GM18868 (cell line): ENCODE results near the gene ABCA2.

Experiments
- ATAC-seq: cut with Tn5 transposase; IDR thresholded peaks from one replicate; pipeline ENCODE4 v1.9.1; 2021; ENCODE audit warnings: mild to moderate bottlenecking, moderate library complexity; ENCODE audit not compliant: unreplicated experiment

ABCA2 gene

DNA sequence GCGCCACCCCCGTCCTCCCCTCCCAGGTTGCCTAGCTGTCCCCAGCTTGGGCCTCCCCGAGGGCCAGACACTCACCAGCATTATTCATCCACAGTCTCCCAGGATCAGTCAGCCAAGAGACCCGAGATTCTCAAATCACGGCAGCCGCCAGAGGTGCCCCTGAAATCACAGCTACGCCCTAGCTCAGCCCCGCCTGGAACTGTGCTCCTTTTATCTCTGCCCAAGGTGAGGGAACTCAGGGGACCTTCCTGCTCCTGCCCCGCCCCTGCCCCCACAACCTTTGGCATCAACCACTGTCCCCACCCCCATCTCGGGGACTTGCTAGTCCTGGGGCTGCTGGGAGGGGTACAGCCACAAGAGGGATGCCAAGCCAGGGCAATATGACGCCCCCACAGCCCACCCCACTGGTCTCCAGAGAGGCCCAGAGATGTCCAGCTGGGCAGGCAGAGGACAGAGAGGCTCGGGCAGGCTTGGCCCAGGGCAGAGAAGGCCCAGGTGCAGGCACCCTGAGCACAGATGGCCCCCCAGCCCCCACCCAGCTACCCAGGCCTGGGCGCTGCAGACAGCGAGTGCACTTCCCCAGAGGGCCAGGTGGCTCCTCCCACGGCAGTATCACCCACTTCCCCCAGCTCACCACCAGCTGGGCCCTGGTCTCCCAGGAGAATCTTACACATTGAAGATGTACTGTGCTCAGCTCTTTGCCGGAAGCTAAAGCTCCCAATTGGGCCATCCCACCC is 4.0 kb upstream of the ABCA2 start, which contains the start of gene FUT7:
Gene FUT7, minus strand, starts transcription at position 185 of the 737 bp plus-strand sequence. Its CDS starts 97 bp downstream, at position 88.
- ATAC-seq, result no peak

DNA sequence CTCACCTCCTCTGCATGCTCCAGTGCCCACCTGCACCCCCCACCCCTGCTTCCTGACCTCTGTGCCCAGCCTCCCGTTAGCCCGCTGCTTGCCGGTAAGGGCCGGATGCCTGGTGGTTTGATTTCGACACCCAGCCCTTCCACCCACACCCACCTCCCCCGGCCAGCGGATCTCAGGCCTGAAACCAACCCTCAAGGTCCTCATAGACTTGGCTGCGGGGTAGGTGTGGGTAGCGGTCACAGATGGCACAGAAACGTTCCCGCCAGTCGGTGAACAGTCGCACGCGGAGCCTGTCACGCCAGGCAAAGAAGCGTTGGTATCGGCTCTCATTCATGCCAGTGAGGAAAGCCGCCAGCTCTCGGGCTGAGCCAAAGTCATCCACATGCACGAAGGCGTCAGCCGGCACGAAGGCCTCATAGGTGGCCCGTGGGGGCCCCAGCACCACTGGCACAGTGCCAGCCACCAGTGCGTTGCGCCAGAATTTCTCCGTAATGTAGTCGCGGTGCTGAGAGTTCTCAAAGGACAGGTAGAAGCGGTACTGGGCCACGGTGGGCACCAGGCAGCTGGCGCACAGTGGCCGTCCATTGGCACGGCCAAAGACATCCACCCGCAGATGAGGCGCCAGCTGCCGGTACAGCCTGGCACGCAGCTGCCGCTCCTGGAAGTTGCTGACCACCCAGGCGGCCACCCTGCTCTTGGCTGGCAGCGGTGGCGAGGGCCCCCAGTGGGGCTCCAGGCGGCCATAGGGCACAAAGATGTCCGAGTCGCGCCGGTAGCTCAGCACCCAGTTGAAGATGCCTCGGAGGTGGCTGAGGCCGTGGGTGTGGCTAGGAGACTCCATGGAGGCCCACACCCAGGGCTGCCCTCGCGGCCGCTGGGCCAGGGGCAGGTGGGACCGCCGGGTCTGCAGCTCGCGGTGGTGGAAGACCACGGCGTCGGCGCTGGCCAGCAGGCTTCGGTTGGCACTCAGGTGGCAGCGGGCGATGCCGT is 2.8 kb upstream of the ABCA2 start:
- ATAC-seq, result no peak

DNA sequence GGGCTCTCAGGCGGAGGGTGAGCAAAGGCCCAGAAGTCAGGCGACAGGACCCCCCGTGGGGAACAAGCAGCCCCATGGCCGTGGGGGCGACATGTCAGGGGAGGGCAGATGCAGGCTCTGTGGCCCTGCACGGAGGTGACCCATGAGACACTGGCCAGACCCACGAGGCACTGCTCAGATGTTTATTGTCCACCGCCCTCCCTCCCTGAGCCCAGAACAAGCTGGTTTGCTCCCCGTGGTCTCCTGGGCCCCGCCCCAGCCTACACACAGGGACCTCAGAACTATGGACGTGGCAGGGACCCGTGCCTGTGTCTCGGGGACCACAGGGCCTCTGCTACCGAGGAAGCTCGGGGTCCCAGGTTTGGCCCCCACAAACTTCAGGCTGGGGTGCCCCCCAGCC is 2.0 kb upstream of the ABCA2 start:
- ATAC-seq, result no peak

DNA sequence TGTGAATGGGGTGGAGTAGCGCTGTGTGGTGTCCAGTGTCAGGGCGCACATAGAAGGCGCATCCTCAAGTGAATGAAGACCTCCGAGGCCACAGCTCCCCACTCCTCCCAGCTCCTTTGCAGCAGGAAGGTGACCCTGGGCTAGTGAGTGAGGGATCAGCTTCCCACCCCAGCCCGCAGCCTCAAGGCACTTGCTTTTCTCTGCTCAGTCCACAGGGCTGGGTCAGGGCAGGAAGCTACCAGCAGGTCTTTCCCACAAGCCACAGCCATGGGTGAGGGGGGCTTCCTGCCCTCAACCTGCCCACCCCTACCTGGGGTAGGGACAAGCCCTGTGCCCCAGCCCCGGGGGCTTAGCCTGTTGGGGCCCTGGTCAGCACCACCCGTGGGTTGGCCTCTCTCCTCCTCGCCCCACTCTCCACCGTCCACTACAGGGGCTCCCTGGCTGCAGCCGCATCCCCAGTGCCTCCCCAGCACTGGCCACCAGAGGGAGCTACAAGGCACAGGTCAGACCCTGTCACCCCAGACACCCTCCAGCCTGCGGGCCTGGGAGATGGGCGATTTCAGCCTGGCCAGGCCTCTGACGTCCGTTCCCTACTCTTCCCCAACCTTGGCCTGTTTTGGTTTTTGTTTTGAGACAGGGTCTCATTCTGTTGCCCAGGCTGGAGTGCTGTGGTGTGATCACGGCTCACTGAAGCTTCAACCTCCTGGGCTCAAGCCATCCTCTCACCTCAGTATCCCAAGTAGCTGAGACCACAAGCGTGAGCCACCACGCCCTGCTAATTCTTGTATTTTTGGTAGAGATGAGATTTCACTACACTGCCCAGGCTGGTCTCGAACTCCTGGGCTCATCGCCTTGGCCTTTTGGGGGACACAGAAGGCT is 1.3 kb upstream of the ABCA2 start:
- no peak for ATAC-seq

DNA sequence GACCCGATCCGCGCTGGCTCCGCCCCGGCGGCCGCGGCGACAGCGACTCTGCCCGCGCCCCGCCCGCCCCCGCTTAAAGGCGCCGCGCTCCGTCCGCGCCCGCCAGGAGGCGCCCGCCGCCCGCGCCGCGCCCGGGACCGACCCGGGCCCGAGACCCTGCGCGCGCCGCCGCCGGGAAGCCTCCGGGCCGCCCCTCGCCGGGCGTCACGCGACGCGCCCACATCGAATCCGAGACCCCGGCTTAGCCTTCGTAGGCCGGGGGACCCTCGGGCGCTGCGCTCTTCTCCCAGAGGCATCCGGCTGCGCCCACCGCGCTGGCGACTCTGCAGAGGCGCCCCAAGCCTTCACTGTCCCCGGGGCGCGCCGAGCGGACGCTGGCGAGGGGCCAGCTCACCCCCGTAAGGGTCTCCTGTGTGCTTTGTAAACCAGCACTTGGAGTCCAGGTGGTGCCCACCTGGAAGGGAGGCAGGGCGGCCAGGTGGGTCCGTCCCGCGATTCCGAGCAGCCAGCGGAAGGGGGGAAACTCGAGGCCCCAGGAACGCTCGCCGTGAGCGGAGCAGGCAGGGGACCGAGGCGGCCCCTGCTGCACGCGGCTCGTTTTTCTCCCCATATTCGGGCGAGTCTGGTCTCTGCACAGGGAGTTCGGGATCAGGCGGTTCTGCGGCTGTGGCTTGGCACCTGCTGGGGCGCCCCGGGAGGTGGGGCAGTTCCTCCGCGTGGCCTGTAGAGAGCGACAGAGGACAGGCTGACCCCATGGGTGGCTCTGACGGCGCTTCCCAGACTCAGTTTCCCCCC is 423 bp upstream of the ABCA2 start:
- ATAC-seq, result no peak

DNA sequence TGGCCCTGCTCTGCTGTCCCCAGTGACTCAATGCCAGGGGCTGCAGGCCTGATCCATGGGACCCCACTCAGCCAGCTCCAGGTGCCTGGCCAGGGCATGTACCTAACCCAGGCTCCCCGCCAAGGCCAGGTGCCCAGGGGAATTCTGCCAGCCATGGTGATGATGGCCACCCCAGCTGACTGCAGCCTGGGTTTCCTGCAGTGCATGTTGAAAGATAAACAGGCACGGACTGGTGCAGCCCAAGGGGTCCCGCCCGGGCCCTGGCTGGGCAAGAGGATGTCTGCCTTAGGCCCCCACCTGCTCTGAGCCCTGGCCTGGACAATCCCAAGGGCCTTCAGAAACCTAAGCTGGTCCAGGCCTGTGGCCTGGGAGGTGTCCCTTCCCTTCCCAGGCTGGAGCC is 1.2 kb downstream of the ABCA2 start:
- no peak for ATAC-seq

DNA sequence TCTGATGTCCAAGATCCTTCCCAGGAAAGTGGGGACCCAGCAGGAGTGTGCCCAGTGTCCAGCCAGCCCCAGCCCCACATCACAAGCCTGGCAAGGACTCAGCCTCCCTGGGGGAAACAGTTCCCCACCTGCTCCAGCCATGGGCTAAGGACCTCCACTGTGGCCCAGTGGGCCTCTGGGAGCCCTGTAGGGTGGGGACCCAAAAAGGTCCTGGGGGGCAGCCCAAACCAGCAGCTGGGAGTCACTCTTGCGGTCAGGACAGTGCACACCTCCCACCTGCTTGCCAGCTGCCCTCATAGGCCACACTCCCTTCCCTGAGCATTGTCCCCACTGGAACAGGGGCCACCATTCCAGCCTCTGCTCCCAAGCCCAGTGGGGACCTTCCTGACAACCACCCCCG is 1.7 kb downstream of the ABCA2 start:
- no peak for ATAC-seq

DNA sequence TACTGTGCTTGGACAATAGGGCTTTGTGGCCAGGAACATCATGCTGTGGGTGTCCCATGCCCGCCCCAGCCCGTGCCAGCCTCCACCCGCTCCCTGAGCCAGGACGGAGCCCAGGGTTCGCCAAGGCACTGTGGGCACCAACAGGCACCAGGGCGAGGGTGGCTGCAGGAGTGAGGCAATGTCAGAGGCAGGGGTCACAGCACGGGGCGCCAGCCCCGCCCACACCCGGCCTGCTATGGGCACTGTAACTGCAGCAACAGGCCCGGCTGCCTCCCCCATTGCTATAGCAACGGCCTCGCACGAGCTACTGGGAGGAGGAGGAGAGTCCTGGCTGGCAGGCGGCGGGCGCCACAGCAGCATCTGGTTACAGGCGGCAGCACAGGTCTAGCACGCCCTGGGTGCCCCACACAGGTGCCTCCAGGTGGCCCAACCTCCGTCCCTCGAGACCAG is 2.5 kb downstream of the ABCA2 start:
- ATAC-seq, result no peak

DNA sequence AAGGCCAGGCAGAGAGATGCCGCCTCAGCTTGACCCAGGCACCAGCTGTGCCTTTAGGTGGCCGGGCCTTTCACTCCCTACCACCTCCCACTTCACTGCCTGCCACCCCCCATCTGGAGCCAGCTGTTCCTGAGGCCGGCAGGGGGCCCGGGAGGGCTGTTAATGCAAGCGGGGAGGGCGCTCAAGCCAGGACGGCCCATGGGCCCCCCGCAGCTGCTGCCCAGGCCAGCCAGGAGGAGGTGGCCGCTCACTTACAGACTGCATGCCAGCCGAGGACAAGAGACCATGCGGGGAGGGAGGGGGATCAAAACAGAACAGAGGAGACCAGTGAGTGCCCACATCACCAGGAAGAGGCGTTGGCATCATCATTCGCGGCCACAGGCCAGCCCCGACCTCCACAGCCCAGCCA is 4.5 kb downstream of the ABCA2 start:
- no peak for ATAC-seq

DNA sequence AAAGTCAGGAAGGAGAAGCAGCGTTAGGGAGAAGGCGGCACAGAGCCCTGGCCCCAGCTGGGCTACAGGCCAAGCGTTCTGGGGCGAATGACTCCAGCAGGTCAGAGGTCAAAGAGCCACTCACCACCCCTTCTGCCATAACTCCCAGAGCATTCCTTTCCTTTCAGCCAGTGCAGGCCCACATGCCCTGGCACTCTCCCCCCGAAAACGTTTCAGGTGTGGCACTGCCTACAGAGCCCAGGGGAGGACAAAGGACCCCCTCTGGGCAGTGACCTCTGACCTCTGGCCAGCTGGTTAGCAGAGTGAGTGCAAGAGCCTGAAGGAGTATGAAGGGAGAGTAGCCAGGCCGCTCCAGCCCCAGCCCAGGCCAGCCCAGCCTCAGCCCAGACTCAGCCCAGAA is 4.9 kb downstream of the ABCA2 start:
- no peak for ATAC-seq

DNA sequence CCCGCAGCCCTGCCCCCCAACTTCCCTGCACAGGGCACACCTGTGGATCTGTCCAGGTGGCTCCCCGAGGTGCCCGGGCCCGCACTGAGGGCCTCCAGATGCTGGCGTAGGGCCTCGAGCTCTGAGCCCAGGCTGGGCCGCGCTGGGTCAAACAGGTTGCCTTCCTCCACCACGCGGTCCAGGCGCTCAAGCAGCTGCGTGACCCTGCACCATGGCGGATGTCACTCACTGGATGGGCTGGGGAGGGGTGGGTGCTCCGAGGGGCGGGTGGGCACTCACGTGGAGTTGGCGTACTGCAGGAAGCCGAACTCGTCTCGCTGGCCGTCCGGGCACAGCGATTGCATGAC is 5.4 kb downstream of the ABCA2 start:
- ATAC-seq, result no peak

DNA sequence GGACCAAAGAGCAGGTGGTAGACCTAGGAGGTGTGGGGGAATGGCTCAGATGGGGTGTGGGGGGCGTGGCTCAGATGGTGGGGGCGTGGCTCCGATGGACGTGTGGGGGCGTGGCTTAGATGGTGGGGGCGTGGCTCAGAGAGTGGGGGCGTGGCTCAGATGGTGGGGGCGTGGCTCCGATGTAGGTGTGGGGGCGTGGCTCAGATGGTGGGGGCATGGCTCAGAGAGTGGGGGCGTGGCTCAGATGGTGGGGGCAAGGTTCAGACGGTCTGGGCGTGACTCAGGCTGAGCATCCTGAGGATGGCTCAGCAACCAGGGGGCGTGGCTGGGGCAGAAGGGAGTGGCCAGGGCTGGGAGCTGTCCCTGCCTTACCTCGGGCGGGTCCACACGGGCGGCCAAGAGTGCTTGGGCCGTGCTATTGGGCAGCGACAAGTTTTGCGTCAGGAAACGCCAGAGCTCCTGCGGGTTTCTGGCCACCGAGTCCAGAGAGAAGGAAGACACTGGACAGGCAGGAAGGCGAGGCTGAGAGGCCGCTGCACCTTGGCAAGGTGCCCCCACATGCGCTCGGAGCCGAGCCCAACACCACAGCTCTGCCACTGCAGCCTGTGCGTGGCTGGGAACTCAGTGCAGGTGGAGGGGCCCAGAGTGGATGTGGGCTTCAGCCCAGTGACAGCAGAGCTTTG is 5.9 kb downstream of the ABCA2 start:
- no peak for ATAC-seq

DNA sequence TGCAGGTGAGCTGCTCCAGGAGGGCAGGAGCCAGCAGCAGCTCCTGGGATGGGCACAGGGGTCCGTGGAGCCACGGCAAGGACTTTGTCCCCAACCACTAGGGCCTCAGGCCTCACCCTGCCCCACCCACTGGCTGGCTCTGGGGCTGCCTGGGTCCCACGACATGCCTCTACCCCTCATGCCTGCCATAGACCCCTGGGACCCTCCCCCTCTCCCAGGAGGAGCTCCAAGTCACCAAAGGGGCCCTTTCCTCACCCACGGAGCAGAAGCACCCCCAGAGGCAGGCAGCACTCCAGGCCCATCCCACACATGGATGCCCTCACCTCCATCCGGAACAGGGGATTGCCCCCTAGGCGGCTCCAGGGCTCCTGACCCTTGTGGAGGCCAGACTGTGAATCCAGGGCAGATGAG is 6.5 kb downstream of the ABCA2 start:
- ATAC-seq, result no peak

DNA sequence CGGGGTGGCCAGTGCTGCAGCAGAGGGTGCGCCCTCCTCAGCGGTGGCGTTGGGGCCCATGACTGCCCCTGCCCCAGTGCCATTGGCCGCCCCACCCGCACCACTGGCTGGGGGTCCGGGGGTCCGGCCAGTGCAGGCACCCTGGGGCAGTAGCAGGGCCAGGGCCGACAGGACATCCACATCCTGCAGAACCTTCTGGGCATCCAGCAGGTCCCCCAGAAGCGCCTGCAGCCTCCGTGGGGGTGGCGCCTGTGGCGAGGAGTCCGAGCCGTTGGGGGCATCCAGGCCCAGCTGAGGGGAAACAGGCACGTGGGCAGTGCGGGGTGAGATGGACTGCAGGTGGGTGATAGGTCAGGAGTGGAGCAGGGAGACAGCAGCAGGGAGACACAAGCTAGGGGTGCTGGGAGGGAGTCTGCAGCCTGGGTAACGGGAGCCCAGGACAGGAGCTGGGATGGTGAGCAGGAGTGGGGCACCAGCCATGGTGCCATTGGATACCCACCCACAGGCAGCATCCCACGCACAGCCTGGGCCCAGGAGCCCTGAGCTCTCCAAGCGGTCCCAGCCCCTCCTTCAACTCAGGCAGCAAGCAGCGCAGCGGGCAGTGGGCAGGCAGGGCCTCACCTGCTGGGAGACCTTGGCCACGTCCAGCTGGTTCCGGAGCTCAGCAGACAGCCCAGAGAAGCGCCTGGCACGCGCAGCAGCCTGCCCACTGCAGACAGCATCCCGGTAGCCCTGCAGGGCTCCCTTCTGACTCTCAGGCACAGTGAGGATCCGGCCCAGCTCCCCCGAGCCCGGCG is 7.1 kb downstream of the ABCA2 start:
- ATAC-seq, result no peak

DNA sequence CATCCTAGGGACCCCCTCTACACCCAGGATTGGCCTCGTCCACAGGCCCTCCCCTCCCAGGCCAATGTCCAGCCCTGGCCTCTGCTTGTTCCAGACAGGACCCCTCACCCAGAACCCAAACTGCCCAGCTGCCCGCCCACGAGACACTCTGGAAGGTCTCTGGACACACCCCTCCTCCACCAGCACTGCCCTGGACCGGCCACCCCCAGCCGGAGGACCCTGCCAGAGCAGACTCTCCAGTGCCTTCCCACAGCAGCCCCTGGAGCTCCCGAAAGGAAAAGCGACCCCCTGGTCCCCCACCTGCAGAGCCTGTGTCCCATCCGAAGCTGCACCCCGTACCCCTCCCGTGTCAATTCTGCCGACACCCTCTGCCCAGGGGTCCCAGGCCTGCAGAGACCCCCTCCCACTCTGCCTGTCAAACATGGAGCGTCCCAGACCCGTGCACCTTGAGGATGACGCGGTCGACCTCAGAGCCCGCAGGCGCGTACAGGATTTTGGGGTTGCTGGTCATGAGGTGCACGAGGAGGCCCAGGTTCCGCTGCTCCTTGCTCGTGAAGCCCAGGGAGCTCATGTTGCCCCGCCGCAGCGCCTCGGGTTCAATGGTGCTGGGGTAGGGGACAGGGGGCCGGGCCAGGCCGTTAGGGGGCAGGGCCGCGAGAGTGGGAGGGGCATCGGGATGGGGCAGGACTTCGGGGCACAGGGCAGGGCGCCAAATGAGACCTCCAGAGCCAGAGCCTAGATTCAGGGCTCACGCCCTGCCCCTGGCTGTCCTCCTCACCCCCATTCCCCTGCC is 8.0 kb downstream of the ABCA2 start:
- no peak for ATAC-seq

DNA sequence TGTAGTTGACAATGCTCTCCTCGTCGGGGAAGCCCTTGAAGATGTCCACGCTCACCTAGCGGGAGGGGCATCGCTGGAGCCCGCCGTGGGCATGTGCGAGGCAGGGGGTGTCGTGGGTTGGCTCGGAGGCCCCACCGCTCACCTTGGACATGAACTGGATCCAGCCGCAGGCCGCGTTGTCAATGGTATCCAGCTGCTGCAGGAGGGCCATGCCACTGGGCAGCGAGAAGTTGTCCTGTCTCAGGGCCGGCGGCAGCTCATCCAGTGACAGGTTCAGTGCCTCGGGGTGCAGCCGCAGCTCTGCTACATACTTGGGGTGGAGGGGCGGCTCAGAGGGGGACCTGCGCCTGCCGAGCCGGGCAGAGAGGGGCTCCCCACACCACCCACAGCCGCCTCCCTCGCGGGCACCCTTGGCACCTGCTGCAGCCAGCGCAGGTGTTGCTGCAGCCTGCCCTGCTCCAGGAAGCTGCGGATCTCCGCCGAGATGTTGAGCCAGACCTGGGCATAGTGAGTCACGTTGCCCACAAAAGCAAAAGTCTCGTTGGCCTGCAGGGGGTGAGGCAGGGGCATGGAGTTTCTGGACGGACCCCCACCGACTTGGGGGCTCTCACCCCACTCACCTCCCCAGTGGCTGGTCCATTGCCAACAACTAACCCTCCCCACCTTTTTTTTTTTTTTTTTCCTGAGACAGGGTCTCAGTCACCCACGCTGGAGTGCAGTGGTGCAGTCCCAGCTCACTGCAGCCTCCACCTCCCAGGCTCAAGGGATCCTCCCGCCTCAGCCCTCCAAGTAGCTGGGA is 9.1 kb downstream of the ABCA2 start:
- no peak for ATAC-seq

DNA sequence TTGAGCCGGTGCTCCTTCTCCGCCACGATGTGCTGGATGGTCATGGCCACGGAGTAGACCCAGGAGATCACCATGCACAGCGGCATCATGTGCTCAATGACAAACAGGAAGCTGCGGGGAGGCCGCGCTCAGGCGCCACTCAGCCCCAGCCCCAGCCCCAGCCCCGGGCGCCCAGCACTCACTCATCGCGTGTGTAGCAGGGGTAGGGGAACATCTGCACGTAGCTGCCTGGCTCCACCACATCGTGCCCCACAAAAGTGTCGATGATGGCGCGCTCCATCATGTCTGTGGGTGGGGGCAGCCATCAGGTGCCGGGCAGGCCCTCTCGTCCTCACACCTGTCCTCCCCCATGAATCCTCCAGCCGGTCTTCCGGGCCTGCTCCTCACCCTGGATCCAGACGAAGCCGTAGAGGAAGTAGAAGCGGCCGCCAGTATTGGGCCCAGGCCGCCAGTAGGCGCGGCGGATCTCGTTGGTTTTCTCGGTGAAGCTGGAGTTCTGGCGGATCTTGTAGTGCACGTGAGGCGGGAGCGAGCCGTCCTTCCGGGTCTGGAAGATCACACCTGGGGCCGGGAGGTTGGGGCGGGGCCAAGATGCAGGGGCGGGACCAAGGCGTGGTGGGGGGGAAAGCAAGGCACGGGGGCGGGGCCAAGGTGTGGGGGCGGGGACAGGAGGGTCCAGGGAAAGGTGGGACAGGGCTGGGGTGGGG is 10.1 kb downstream of the ABCA2 start:
- ATAC-seq, result no peak
